Endodermal cell (in vitro differentiated cells): Measurements from ENCODE around the gene SMPDL3A. TPM values are rescaled to one million over a fixed set of nuclear protein-coding genes. Genes with fewer than 3 reads are reported as not detected.

ENCODE experiments used
- DNase-seq: peaks from one replicate; pipeline ENCODE4 v3.0.0-alpha.2; 2017
- H3K27ac ChIP-seq: 2 replicates; pipeline ENCODE4 v1.5.1; 2013; ENCODE audit warnings: mild to moderate bottlenecking, low read depth, low read length, moderate library complexity
- H3K27me3 ChIP-seq: 2 replicates; pipeline ENCODE4 v1.6.1; 2013; ENCODE audit warnings: mild to moderate bottlenecking, low read length, moderate library complexity; ENCODE audit not compliant: insufficient read depth, control insufficient read depth, poor library complexity, severe bottlenecking
- H3K36me3 ChIP-seq: 2 replicates; pipeline ENCODE4 v1.7.0; 2013; ENCODE audit warnings: mild to moderate bottlenecking, low read length, moderate library complexity; ENCODE audit not compliant: control insufficient read depth, insufficient read depth
- H3K4me1 ChIP-seq: one replicate; pipeline ENCODE4 v1.7.0; 2013; ENCODE audit warnings: low read length; ENCODE audit not compliant: control insufficient read depth, insufficient read depth
- H3K4me3 ChIP-seq: 2 replicates; pipeline ENCODE4 v1.5.1; 2013; ENCODE audit warnings: mild to moderate bottlenecking, low read length, moderate library complexity
- H3K9ac ChIP-seq: 2 replicates; pipeline ENCODE4 v1.6.1; 2013; ENCODE audit warnings: mild to moderate bottlenecking, low read length, moderate library complexity; ENCODE audit not compliant: poor library complexity, severe bottlenecking; ENCODE audit errors: extremely low read depth
- H3K9me3 ChIP-seq: 2 replicates; pipeline ENCODE4 v1.6.1; 2013; ENCODE audit warnings: mild to moderate bottlenecking, low read length, moderate library complexity; ENCODE audit not compliant: control insufficient read depth
- H3K27ac Mint-ChIP-seq: 2 replicates; pipeline ENCODE4 v1.8.0; 2020; ENCODE audit warnings: mixed read lengths
- H3K27me3 Mint-ChIP-seq: 2 replicates; pipeline ENCODE4 v1.8.0; 2021; ENCODE audit warnings: mild to moderate bottlenecking, mixed read lengths; ENCODE audit not compliant: insufficient read depth
- H3K36me3 Mint-ChIP-seq: 2 replicates; pipeline ENCODE4 v1.8.0; 2020; ENCODE audit warnings: low read depth, mixed read lengths
- H3K4me1 Mint-ChIP-seq: 2 replicates; pipeline ENCODE4 v1.8.0; 2020; ENCODE audit warnings: mixed read lengths
- H3K4me3 Mint-ChIP-seq: 2 replicates; pipeline ENCODE4 v1.8.0; 2020; ENCODE audit warnings: mild to moderate bottlenecking, moderate library complexity, mixed read lengths
- H3K9me3 Mint-ChIP-seq: 2 replicates; pipeline ENCODE4 v1.8.0; 2020; ENCODE audit warnings: mild to moderate bottlenecking, mixed read lengths
- CTCF ChIP-seq: fragments of 200-600 bp; sonication (generic); conservative IDR thresholded peaks from 2 replicates; pipeline ENCODE4 v1.5.0; 2021; ENCODE audit warnings: antibody characterized with exemption, mild to moderate bottlenecking
- WGBS, 2 experiments: methylation state at CpG; one replicate each; pipeline versions ENCODE4 v1.1.5 to v1.1.7; 2013; ENCODE audit warnings: missing lambda C conversion rate in 2 of 2, mixed read lengths in 1 of 2; ENCODE audit not compliant: insufficient coverage in 1 of 2, insufficient read length in 1 of 2; 5-methylcytosine and 5-hydroxymethylcytosine counted together
- total RNA-seq, 2 donors: library from RNA; stranded (reverse); fragmentation: NEBNext Ultra II Directional in 1 of 2; extraction: Animal tissue kit (Norgen Biotek cat#: 25700) in 1 of 2; gene quantifications; 2 replicates in 1 of 2; 3 replicates in 1 of 2; pipeline ENCODE4 v1.2.1, GENCODE V29; 2021

The SMPDL3A gene
- total RNA-seq, 2 donors from 2014 or later: 2.8 to 3.2 TPM

GRCh38 chr6:122753000-122753687 is 35.9 kb upstream of the SMPDL3A start:
- H3K9ac ChIP-seq: no peak overlapping the region

GRCh38 chr6:122753688-122754056 is 35.4 kb upstream of the SMPDL3A start:
- peaks cover 68% of the 10 kb centered on the region for H3K27me3 Mint-ChIP-seq
- peaks cover 43% of the 10 kb centered on the region for H3K9me3 Mint-ChIP-seq
- Histone ChIP-seq H3K4me1 (no peaks in the 10 kb centered on the region), H3K9ac (no peak overlapping the region), H3K36me3 (no peaks in the 10 kb centered on the region), H3K4me3 (no peak overlapping the region), H3K27ac (no peak overlapping the region), H3K9me3 (peaks cover 22% of the 10 kb centered on the region), H3K27me3 (no peaks in the 10 kb centered on the region)
- no peak overlapping the region for H3K27ac Mint-ChIP-seq
- peaks cover 9% of the 10 kb centered on the region for H3K4me1 Mint-ChIP-seq
- H3K4me3 Mint-ChIP-seq: no peak overlapping the region
- H3K36me3 Mint-ChIP-seq: peaks cover 9% of the 10 kb centered on the region
- no peak for TF ChIP-seq CTCF
- DNase-seq: no peak
- WGBS, 2 experiments: 73 to 83% methylated on average over 3 to 4 of the region's 5 CpGs

More at GRCh38 chr6:122753000-122753687, 35.9 kb upstream of the SMPDL3A start:
- Mint-ChIP-seq H3K27me3 (peaks cover 69% of the 10 kb centered on the region), H3K4me3 (no peak overlapping the region), H3K9me3 (peaks cover 48% of the 10 kb centered on the region), H3K4me1 (peaks cover 9% of the 10 kb centered on the region), H3K36me3 (peaks cover 10% of the 10 kb centered on the region), H3K27ac (no peak overlapping the region)
- H3K36me3 ChIP-seq: no peaks in the 10 kb centered on the region
- H3K27me3 ChIP-seq: no peaks in the 10 kb centered on the region
- H3K4me3 ChIP-seq: no peak overlapping the region
- 82 to 92% methylated on average over 9 to 10 of the region's 10 CpGs for WGBS, 2 experiments
- no peak for TF ChIP-seq CTCF
- H3K27ac ChIP-seq: no peak overlapping the region
- no peak for DNase-seq
- no peaks in the 10 kb centered on the region for H3K4me1 ChIP-seq
- H3K9me3 ChIP-seq: peaks cover 27% of the 10 kb centered on the region

- no peak overlapping the region for H3K9ac ChIP-seq
- Mint-ChIP-seq H3K36me3 (peaks cover 7% of the 10 kb centered on the region), H3K9me3 (peaks cover 37% of the 10 kb centered on the region), H3K4me3 (no peak overlapping the region), H3K27me3 (peaks cover 73% of the 10 kb centered on the region), H3K27ac (no peak overlapping the region), H3K4me1 (peaks cover 9% of the 10 kb centered on the region)
- no peaks in the 10 kb centered on the region for H3K27me3 ChIP-seq
- no peaks in the 10 kb centered on the region for H3K36me3 ChIP-seq
- H3K4me1 ChIP-seq: no peaks in the 10 kb centered on the region
- no peak overlapping the region for H3K4me3 ChIP-seq
- TF ChIP-seq CTCF: no peak
- no peak for DNase-seq
- 83 to 86% methylated on average over 3 to 5 of the region's 5 CpGs for WGBS, 2 experiments
- no peak overlapping the region for H3K27ac ChIP-seq
- H3K9me3 ChIP-seq: peaks cover 16% of the 10 kb centered on the region
These were observed 34.8 kb upstream of the SMPDL3A start for GRCh38 chr6:122754191-122754731.
